HL-60 (cell line): Measurements from ENCODE around the gene ZNF277.

Source experiments
- SPI1 ChIP-seq: IDR thresholded peaks from 2 replicates; pipeline ENCODE4 v1.6.1; 2012; ENCODE audit warnings: low read depth, mild to moderate bottlenecking, borderline replicate concordance
- TF ChIP-seq, protein P1 (sequence below): IDR thresholded peaks from one replicate; pipeline ENCODE4 v1.5.1; 2011; ENCODE audit warnings: low read length, control low read depth, inconsistent platforms; ENCODE audit not compliant: insufficient read depth
- TF ChIP-seq, protein P2 (sequence below): IDR thresholded peaks from 2 replicates; pipeline ENCODE4 v1.6.1; 2012; ENCODE audit warnings: low read depth; ENCODE audit not compliant: insufficient replicate concordance

DNA sequence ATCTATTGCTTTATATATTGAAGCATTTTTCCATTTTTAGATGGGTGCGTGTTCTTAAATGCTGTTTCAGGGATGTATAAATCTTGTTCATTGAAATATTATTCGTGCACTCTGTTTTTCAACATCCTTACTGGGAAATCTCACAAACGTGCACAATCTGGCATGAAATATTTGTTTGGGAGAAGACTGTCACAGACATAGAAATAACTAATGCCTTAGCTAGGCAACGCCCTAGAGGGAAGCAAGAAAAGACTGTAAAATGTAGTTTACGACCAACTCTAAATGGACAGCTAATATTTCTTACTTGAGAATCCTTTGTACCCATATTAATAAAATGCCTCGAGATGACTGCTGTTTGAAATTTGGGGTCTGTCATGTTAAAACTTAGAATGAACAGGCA lies 9.2 kb upstream of the ZNF277 start:
- TF ChIP-seq, protein P1, sequence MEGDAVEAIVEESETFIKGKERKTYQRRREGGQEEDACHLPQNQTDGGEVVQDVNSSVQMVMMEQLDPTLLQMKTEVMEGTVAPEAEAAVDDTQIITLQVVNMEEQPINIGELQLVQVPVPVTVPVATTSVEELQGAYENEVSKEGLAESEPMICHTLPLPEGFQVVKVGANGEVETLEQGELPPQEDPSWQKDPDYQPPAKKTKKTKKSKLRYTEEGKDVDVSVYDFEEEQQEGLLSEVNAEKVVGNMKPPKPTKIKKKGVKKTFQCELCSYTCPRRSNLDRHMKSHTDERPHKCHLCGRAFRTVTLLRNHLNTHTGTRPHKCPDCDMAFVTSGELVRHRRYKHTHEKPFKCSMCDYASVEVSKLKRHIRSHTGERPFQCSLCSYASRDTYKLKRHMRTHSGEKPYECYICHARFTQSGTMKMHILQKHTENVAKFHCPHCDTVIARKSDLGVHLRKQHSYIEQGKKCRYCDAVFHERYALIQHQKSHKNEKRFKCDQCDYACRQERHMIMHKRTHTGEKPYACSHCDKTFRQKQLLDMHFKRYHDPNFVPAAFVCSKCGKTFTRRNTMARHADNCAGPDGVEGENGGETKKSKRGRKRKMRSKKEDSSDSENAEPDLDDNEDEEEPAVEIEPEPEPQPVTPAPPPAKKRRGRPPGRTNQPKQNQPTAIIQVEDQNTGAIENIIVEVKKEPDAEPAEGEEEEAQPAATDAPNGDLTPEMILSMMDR: no peak
- TF ChIP-seq, protein P2, sequence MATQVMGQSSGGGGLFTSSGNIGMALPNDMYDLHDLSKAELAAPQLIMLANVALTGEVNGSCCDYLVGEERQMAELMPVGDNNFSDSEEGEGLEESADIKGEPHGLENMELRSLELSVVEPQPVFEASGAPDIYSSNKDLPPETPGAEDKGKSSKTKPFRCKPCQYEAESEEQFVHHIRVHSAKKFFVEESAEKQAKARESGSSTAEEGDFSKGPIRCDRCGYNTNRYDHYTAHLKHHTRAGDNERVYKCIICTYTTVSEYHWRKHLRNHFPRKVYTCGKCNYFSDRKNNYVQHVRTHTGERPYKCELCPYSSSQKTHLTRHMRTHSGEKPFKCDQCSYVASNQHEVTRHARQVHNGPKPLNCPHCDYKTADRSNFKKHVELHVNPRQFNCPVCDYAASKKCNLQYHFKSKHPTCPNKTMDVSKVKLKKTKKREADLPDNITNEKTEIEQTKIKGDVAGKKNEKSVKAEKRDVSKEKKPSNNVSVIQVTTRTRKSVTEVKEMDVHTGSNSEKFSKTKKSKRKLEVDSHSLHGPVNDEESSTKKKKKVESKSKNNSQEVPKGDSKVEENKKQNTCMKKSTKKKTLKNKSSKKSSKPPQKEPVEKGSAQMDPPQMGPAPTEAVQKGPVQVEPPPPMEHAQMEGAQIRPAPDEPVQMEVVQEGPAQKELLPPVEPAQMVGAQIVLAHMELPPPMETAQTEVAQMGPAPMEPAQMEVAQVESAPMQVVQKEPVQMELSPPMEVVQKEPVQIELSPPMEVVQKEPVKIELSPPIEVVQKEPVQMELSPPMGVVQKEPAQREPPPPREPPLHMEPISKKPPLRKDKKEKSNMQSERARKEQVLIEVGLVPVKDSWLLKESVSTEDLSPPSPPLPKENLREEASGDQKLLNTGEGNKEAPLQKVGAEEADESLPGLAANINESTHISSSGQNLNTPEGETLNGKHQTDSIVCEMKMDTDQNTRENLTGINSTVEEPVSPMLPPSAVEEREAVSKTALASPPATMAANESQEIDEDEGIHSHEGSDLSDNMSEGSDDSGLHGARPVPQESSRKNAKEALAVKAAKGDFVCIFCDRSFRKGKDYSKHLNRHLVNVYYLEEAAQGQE: no peak
- TF ChIP-seq SPI1: no peak
